Measurements from ENCODE around the gene HS1BP3.
A peak's percentile ranks its signal among the peaks of the same experiment; 100 is the strongest.

HS1BP3 gene

DNA sequence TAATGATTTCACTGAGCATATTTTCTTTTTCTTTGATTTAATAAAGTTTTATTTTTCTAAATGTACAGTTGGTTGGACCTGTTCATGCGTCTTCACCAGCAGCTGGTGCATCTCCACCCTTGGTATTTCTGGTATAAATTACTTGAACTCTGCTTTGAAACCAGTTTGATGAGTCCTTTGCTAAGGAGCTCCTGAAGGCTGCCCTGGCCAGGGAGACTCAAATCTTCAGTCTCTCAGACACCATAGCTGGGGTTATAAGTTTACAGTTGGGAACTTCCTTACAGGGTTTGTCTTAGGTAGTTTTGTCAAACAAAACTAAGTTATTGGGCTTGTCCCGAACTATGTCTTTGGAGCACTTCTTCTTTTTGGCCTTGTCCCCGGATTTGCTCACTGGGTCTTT, 44.7 kb downstream of the HS1BP3 start:
- Mint-ChIP-seq H3K4me3 (no peak overlapping the region), H3K4me1 (peaks cover 44% of the 10 kb centered on the region), H3K27me3 (ENCODE audit: low read depth) (no peaks in the 10 kb centered on the region), H3K36me3 (ENCODE audit: low read depth) (peaks cover 8% of the 10 kb centered on the region), H3K9me3 (peaks cover 6% of the 10 kb centered on the region), H3K27ac (no peak overlapping the region)
- TF ChIP-seq, protein P1, sequence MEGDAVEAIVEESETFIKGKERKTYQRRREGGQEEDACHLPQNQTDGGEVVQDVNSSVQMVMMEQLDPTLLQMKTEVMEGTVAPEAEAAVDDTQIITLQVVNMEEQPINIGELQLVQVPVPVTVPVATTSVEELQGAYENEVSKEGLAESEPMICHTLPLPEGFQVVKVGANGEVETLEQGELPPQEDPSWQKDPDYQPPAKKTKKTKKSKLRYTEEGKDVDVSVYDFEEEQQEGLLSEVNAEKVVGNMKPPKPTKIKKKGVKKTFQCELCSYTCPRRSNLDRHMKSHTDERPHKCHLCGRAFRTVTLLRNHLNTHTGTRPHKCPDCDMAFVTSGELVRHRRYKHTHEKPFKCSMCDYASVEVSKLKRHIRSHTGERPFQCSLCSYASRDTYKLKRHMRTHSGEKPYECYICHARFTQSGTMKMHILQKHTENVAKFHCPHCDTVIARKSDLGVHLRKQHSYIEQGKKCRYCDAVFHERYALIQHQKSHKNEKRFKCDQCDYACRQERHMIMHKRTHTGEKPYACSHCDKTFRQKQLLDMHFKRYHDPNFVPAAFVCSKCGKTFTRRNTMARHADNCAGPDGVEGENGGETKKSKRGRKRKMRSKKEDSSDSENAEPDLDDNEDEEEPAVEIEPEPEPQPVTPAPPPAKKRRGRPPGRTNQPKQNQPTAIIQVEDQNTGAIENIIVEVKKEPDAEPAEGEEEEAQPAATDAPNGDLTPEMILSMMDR (IDR thresholded peaks at IDR 0.05; ENCODE audit: unreplicated experiment in 3 of 3): no peak

DNA sequence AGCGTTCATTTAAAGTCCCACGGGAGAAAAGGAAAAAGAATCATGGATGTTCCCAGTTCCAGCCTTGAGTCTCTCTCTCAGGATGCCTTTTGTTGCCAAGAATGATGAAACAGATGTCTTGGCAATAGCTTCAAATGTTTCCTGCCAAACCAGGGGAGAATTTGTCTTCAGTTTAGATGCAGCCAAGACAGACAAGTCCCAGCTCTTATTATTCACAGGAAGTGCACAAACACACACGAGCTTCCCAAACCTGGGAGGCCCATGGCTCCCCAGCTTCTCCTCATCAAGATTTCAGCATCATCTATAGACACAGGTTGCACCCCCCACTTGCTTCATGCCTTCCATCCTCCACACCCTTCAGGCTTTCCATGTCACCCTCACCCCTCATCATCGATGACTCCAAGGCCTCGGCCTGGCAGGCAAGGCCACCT, 45.9 kb downstream of the HS1BP3 start:
- H3K27ac Mint-ChIP-seq: peak overlapping the region; percentile 14 to 94 (median 83)
- peaks cover 35% of the 10 kb centered on the region for H3K4me1 Mint-ChIP-seq
- TF ChIP-seq, protein P1 (IDR thresholded peaks at IDR 0.05; ENCODE audit: unreplicated experiment in 3 of 3): no peak
- peaks cover 4% of the 10 kb centered on the region for H3K27me3 Mint-ChIP-seq (ENCODE audit: low read depth)
- H3K9me3 Mint-ChIP-seq: peaks cover 6% of the 10 kb centered on the region
- H3K4me3 Mint-ChIP-seq: peak overlapping the region in 1 of 3 experiments; percentile 22
- H3K36me3 Mint-ChIP-seq (ENCODE audit: low read depth): peaks cover 8% of the 10 kb centered on the region

DNA sequence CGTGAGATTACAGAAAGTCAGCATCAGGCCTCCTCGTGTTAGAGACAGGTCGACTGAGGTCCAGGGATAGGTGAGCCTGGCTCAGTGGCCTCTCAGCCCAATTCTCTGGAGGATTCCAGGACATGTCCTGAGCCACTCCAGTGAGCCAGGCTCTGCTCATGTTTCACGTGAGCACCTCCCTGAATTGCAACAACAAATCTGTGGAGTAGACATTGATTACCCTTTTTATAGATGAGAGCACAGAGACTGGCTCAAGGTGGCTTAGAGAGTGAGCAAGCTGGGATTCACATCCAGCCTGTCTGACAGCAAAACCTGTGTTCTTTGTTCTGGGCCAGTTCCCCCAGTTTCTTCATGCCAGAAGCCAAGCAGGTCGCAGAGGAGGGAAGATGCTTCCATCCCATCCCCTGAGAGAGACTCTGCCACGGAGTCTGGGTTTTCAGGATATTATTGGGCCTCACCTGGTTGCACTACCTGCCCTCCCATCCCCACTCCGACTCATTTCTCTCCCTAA, 46.4 kb downstream of the HS1BP3 start:
- peaks cover 32% of the 10 kb centered on the region for H3K4me1 Mint-ChIP-seq
- peaks cover 8% of the 10 kb centered on the region for H3K36me3 Mint-ChIP-seq (ENCODE audit: low read depth)
- TF ChIP-seq, protein P1 (IDR thresholded peaks at IDR 0.05; ENCODE audit: unreplicated experiment in 3 of 3): no peak
- H3K4me3 Mint-ChIP-seq: no peak overlapping the region
- peaks cover 6% of the 10 kb centered on the region for H3K9me3 Mint-ChIP-seq
- peaks cover 4% of the 10 kb centered on the region for H3K27me3 Mint-ChIP-seq (ENCODE audit: low read depth)
- peak overlapping the region; percentile 14 to 94 (median 83) for H3K27ac Mint-ChIP-seq

DNA sequence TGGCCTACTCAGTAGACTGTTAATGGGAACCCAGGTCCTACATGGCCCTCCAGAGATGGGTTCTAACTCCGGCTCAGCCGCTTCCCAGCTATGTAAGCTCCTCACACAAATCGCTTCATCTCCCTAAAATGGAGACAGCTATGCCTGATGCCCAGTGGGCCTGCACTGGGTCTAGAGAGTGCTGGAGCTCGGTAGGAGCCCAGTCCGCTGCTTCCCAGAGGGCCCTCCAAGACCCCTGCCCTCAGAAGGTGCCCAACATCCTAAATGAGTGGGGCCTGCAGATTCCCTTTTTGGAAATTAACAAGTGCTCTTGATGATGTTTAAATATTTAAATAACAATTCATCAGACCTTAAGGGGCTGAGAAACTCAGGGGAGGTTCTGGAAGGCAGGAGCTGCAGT, 47.1 kb downstream of the HS1BP3 start:
- TF ChIP-seq, protein P1 (IDR thresholded peaks at IDR 0.05; ENCODE audit: unreplicated experiment in 3 of 3): no peak
- H3K9me3 Mint-ChIP-seq: peaks cover 6% of the 10 kb centered on the region
- peaks cover 25% of the 10 kb centered on the region for H3K4me1 Mint-ChIP-seq
- H3K27me3 Mint-ChIP-seq (ENCODE audit: low read depth): peaks cover 4% of the 10 kb centered on the region
- no peak overlapping the region for H3K4me3 Mint-ChIP-seq
- peaks cover 8% of the 10 kb centered on the region for H3K36me3 Mint-ChIP-seq (ENCODE audit: low read depth)
- H3K27ac Mint-ChIP-seq: no peak overlapping the region

DNA sequence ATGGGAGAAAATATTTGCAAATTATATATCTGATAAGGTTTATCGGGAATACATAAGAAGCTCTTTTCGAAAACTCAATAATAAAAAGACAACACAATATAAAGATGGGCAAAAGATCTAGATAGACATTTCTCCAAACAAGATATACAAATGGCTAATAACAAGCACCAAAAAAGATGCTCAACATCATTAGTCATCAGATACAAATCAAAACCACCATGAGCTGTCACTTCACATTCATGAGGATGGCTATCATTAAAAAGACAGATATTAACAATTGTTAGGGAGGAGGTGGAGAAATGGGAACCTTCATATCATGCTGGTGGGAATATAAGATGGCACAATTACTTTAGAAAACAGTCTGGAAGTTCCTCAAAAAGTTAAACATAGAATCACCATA, 48.1 kb downstream of the HS1BP3 start:
- H3K4me3 Mint-ChIP-seq: no peak overlapping the region
- H3K36me3 Mint-ChIP-seq (ENCODE audit: low read depth): peaks cover 2% of the 10 kb centered on the region
- peak overlapping the region in 1 of 3 experiments; percentile 11 for H3K27ac Mint-ChIP-seq
- peaks cover 26% of the 10 kb centered on the region for H3K4me1 Mint-ChIP-seq
- peaks cover 1% of the 10 kb centered on the region for H3K9me3 Mint-ChIP-seq
- peaks cover 4% of the 10 kb centered on the region for H3K27me3 Mint-ChIP-seq (ENCODE audit: low read depth)
- TF ChIP-seq, protein P1 (IDR thresholded peaks at IDR 0.05; ENCODE audit: unreplicated experiment in 3 of 3): no peak

DNA sequence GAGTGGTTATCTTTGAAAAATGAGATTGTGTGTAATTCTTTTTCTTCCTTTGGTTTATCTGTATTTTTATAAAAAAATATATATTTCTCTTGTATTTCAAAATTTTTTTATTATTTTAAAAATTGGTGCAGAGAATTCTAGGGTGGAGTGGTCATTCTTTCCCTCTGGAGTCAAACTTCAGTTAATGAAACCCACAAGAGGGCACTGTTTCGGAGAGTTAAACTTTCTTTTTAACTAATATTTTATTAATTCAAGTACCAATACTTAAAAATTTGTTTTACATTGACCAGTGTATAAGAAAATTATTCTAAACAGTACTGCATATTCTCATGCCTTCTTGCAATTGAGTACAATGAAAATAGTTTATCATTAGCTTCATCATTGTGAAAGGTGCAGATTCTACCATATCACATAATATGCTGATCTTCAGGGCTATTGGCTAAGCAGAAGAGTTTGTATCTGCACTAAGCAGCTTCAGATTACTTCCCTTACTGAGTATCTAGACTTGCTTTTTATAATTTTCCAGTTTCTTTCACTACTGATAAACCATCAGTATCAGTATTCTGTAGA, 50.1 kb downstream of the HS1BP3 start:
- Mint-ChIP-seq H3K27me3 (ENCODE audit: low read depth) (peaks cover 7% of the 10 kb centered on the region), H3K4me1 (peaks cover 43% of the 10 kb centered on the region), H3K4me3 (no peak overlapping the region), H3K27ac (peak overlapping the region in 1 of 3 experiments; percentile 41), H3K36me3 (ENCODE audit: low read depth) (no peaks in the 10 kb centered on the region), H3K9me3 (no peaks in the 10 kb centered on the region)
- TF ChIP-seq, protein P1 (IDR thresholded peaks at IDR 0.05; ENCODE audit: unreplicated experiment in 3 of 3): peak; percentile 45 to 58 (median 57)

Measured in nephron (organoid).